Measurements from ENCODE around the gene RNF144B.

RNF144B gene

DNA sequence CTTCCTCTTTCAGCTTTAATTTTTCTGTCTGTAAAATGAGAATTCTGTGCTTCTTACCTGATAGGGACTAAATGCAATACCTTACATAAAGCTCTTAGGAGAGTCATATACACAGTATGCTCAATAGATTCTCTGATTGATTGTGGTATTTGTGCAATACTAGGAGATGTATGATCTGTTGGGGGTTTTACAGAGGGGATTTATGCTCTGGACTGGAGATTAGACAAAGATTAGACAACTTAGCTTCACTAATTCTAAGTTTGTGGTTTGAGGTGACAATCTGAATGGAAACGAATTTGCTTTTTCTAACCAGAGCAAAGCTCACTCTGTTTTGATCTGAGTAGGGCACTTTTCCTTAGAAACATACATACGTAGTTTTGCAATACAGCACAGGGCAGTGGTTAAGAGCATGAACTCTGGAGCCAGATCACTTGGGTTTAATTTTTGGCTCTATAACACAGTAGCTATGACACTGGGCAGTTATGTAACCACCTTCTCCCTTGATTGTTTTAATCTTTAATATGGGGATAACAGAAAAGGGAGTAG, 126.2 kb downstream of the RNF144B start:
- DNase-seq (ENCODE audit: low spot score), result no peak

DNA sequence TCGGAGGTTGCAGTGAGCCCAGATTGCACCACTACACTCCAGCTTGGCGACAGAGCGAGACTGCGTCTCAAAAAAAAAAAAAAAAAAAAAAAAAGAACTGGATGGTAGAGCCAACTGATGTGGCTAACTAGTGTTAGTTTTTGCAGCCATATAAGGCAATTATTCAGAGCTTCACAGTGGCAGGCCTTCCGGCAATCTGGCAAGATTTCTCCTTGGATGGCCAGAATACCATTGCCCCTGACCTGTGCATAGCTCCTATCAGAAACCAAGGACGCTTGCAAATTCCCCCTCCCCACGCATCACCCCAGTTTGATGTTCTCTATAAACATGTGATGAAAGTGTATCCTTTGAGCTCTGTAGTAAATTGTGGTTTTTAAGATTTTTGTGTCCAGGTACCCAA, 127.0 kb downstream of the RNF144B start:
- DNase-seq (ENCODE audit: low spot score), result no peak

DNA sequence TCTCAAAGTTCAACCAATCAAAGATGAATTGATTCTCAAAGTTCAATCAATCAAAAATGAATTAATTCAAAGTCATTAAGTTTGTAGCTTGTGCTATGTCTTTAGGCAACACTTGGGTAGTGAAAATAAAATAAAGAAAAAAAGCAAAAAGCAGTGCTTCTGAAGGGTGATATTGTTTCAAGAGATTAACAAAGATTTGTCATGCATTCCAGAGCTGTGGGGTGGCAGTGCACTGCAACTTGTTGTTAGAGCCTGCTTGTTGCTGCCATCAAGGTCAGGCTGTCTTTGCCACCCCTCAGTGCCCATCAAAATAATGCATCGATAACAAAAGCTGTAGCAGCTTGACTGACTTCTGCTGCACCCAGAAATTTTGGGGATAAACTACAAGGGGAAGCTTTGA, 128.6 kb downstream of the RNF144B start:
- DNase-seq (ENCODE audit: low spot score), result no peak

Data from cerebellar cortex (tissue), 1 donor.